ENCODE data around the gene STAT5A. TPM values are rescaled to one million over a fixed set of nuclear protein-coding genes. Genes with fewer than 3 reads are reported as not detected.

The STAT5A gene
- total RNA-seq, 1 experiment from 2014 or later: 0.19 TPM

DNA sequence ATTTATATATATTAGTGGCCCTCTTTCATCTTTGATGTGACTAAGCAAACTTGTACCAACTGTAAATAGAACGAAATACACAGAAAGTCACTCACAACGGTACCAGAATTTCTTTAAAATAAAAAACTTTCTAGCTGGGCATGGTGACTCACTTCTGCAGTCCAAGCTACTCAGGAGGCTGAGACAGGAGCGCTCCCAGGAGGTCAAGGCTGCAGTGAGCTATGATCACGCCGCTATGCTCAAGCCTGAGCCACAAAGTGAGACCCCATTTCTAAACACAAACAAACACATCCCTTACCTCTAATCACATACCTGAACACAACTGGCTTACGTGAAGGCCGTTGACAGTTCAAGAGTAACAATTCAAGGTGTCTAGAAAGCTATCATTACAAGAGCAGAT lies 41.8 kb upstream of the STAT5A start:
- Histone ChIP-seq H3K4me3 (ENCODE audit: low read depth, low read length, poor library complexity, severe bottlenecking) (no peak overlapping the region), H3K27me3 (replicated peaks; ENCODE audit: insufficient read depth, low read depth, low read length, poor library complexity) (no peaks in the 10 kb centered on the region), H3K4me1 (ENCODE audit: insufficient read depth, low read length, poor library complexity, severe bottlenecking) (no peaks in the 10 kb centered on the region), H3K36me3 (ENCODE audit: insufficient read depth, low read length, poor library complexity, severe bottlenecking) (no peaks in the 10 kb centered on the region), H3K27ac (ENCODE audit: low read depth, low read length, poor library complexity, severe bottlenecking) (no peak overlapping the region), H3K9me3 (ENCODE audit: low read depth, low read length, poor library complexity, severe bottlenecking) (no peaks in the 10 kb centered on the region)
- ChIA-PET POLR2A (ENCODE audit: low non-redundant PET) (interaction anchor here (0.8 kb wide), 1 partner anchor 302 kb away, joined by 5 read pairs; no protein-coding TSS in a partner anchor), CTCF (no interaction called here)
- DNase-seq (ENCODE audit: low spot score): no peak
- intact Hi-C loops (cut with micrococcal nuclease; ENCODE audit: unreplicated experiment): no loop called here
- no peak for TF ChIP-seq EZH2 (IDR thresholded peaks at IDR 0.05; ENCODE audit: borderline replicate concordance, low read depth, low read length, poor library complexity, severe bottlenecking)
- TF ChIP-seq, protein P1, sequence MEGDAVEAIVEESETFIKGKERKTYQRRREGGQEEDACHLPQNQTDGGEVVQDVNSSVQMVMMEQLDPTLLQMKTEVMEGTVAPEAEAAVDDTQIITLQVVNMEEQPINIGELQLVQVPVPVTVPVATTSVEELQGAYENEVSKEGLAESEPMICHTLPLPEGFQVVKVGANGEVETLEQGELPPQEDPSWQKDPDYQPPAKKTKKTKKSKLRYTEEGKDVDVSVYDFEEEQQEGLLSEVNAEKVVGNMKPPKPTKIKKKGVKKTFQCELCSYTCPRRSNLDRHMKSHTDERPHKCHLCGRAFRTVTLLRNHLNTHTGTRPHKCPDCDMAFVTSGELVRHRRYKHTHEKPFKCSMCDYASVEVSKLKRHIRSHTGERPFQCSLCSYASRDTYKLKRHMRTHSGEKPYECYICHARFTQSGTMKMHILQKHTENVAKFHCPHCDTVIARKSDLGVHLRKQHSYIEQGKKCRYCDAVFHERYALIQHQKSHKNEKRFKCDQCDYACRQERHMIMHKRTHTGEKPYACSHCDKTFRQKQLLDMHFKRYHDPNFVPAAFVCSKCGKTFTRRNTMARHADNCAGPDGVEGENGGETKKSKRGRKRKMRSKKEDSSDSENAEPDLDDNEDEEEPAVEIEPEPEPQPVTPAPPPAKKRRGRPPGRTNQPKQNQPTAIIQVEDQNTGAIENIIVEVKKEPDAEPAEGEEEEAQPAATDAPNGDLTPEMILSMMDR (conservative IDR thresholded peaks at IDR 0.05; ENCODE audit: low read depth, low read length): no peak
- BruUV-seq (replicated peaks): no TSS peak

DNA sequence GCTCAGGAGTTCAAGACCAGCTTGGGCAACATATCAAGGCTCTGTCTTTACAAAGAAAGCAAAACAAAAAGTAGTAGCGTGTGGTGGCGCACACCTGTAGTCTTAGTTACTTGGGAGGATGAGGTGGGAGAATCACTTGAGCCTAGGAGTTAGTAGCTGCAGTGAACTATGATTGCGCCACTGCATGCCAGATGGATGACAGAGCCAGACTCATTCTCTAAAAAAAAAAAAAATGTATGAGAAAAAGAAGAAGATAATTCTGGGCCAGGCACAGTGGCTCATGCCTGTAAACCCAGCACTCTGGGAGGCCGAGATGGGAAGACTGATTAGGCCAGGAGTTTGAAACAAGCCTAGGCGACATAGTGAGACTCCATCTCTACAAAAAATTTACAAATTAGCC lies 40.6 kb upstream of the STAT5A start:
- Histone ChIP-seq H3K27me3 (replicated peaks; ENCODE audit: insufficient read depth, low read depth, low read length, poor library complexity) (no peaks in the 10 kb centered on the region), H3K27ac (ENCODE audit: low read depth, low read length, poor library complexity, severe bottlenecking) (no peak overlapping the region), H3K36me3 (ENCODE audit: insufficient read depth, low read length, poor library complexity, severe bottlenecking) (no peaks in the 10 kb centered on the region), H3K4me3 (ENCODE audit: low read depth, low read length, poor library complexity, severe bottlenecking) (no peak overlapping the region), H3K4me1 (ENCODE audit: insufficient read depth, low read length, poor library complexity, severe bottlenecking) (no peaks in the 10 kb centered on the region), H3K9me3 (ENCODE audit: low read depth, low read length, poor library complexity, severe bottlenecking) (no peaks in the 10 kb centered on the region)
- TF ChIP-seq, protein P1 (conservative IDR thresholded peaks at IDR 0.05; ENCODE audit: low read depth, low read length): no peak
- no peak for TF ChIP-seq EZH2 (IDR thresholded peaks at IDR 0.05; ENCODE audit: borderline replicate concordance, low read depth, low read length, poor library complexity, severe bottlenecking)
- ChIA-PET CTCF (no interaction called here), POLR2A (ENCODE audit: low non-redundant PET) (no interaction called here)
- DNase-seq (ENCODE audit: low spot score): no peak
- no TSS peak for BruUV-seq (replicated peaks)
- intact Hi-C loops (cut with micrococcal nuclease; ENCODE audit: unreplicated experiment): no loop called here

DNA sequence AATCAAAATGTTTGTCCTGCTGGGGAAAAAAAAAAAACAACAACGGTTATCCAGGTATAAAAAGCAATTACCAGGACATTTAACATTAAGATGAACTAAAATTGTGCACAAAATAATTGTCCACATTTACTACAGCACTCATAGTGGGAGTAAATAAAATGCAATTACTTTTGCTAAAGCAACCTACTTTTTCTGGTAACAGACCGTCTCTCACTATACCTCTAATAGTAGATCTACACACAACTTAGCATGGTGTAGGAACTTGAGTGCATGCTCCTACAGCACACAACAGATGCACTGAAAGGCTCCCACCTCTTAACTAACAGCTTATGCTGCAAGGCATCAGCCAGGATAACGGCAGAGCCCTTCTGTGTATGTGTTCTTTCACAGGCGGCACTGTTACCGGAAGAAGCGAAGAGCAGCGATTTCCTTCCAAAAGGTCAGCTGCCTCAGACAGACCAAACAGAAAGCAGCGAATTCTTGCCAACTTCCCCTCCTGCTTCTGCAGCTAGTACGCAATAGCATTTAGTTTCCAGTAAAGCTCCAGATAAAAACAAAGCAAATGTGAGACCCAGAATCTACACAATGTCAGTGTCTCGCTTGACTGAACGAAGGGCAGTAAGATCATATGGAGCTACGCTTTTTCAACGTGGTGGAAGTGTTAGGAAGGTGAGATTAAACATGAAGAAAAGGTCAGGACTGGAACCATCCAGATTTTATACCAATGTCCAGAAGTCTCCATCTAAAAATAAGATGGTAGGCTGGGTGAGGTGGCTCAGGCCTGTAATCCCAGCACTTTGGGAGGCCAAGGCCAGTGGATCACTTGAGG lies 39.7 kb upstream of the STAT5A start:
- Histone ChIP-seq H3K4me1 (ENCODE audit: insufficient read depth, low read length, poor library complexity, severe bottlenecking) (no peaks in the 10 kb centered on the region), H3K27me3 (replicated peaks; ENCODE audit: insufficient read depth, low read depth, low read length, poor library complexity) (no peaks in the 10 kb centered on the region), H3K4me3 (ENCODE audit: low read depth, low read length, poor library complexity, severe bottlenecking) (no peak overlapping the region), H3K36me3 (ENCODE audit: insufficient read depth, low read length, poor library complexity, severe bottlenecking) (no peaks in the 10 kb centered on the region), H3K27ac (ENCODE audit: low read depth, low read length, poor library complexity, severe bottlenecking) (no peak overlapping the region), H3K9me3 (ENCODE audit: low read depth, low read length, poor library complexity, severe bottlenecking) (no peaks in the 10 kb centered on the region)
- POLR2A ChIA-PET (ENCODE audit: low non-redundant PET): no interaction called here
- DNase-seq (ENCODE audit: low spot score): no peak
- intact Hi-C loops (cut with micrococcal nuclease; ENCODE audit: unreplicated experiment): no loop called here
- BruUV-seq (replicated peaks): no TSS peak
- no peak for TF ChIP-seq EZH2 (IDR thresholded peaks at IDR 0.05; ENCODE audit: borderline replicate concordance, low read depth, low read length, poor library complexity, severe bottlenecking)
- TF ChIP-seq, protein P1 (conservative IDR thresholded peaks at IDR 0.05; ENCODE audit: low read depth, low read length): no peak
- CTCF ChIA-PET: interaction anchor here (0.6 kb wide), 1 partner anchor 299 kb away, joined by 5 read pairs; no protein-coding TSS in a partner anchor

Measured in A673 (cell line).